GM21381 (cell line): ENCODE measurements around the gene RIPPLY2.
"Not testable (repeated sequence)": the region's sequence is repeated elsewhere in the genome, so short reads cannot be mapped to it uniquely, and the experiment has no call there.

Experiments used
- ATAC-seq: cut with Tn5 transposase; IDR thresholded peaks from one replicate; pipeline ENCODE4 v1.9.1; 2021; ENCODE audit warnings: mild to moderate bottlenecking, moderate library complexity; ENCODE audit not compliant: unreplicated experiment

Gene RIPPLY2

DNA sequence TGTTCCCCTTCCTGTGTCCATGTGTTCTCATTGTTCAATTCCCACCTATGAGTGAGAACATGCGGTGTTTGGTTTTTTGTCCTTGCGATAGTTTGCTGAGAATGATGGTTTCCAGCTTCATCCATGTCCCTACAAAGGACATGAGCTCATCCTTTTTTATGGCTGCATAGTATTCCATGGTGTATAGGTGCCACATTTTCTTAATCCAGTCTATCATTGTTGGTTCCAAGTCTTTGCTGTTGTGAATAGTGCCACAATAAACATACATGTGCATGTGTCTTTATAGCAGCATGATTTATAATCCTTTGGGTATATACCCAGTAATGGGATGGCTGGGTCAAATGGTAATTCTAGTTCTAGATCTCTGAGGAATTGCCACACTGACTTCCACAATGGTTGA, 43.9 kb downstream of the RIPPLY2 start:
- not testable (repeated sequence) for ATAC-seq

GRCh38 chr6:83901624-83902023, 48.5 kb downstream of the RIPPLY2 start:
- ATAC-seq: no peak

- no peak for ATAC-seq
These were observed 51.2 kb downstream of the RIPPLY2 start for GRCh38 chr6:83904395-83904794.

DNA sequence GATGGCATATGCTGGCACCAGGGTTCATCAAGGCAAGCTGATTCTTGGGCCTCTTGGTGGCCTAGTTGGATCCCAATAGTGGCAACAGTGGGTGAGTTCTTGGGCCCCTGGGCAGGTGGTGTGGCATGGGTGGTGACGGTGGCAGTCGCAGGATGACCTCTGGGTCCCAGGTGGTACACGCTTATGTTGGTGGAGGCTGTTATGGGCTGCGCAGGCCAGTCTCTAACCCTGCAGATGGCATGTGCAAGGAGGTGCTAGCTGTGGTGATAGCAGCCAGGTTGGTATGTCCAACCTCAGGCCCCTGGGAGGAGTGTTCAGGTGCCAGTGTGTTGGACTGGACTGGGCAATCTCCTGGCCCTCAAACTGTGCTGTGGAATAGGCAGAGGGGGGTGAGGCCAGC, 52.5 kb downstream of the RIPPLY2 start:
- no peak for ATAC-seq
